ENCODE measurements around the gene MAP3K13. TPM values are rescaled to one million over a fixed set of nuclear protein-coding genes. Genes with fewer than 3 reads are reported as not detected.

Gene MAP3K13
- total RNA-seq, 2 donors from 2014 or later: 20.4 to 21.1 TPM

GRCh38 chr3:185502987-185503386 lies 140.1 kb downstream of the MAP3K13 start:
- WGBS, 2 experiments (ENCODE audit: insufficient coverage in 1 of 2, insufficient read length in 1 of 2): 88 to 90% methylated on average over 2 to 3 of the region's 3 CpGs
- Mint-ChIP-seq H3K27me3 (ENCODE audit: insufficient read depth) (peaks cover 20% of the 10 kb centered on the region), H3K27ac (no peak overlapping the region), H3K4me1 (no peaks in the 10 kb centered on the region), H3K4me3 (no peak overlapping the region), H3K9me3 (no peaks in the 10 kb centered on the region), H3K36me3 (ENCODE audit: low read depth) (no peaks in the 10 kb centered on the region)
- peaks cover 3% of the 10 kb centered on the region for H3K9me3 ChIP-seq (ENCODE audit: control insufficient read depth, low read length)
- H3K4me3 ChIP-seq (ENCODE audit: low read length): no peak overlapping the region
- DNase-seq: no peak
- TF ChIP-seq CTCF (conservative IDR thresholded peaks at IDR 0.05): no peak
- H3K4me1 ChIP-seq (ENCODE audit: control insufficient read depth, insufficient read depth, low read length): no peaks in the 10 kb centered on the region
- H3K27me3 ChIP-seq (ENCODE audit: control insufficient read depth, insufficient read depth, low read length, poor library complexity, severe bottlenecking): no peaks in the 10 kb centered on the region
- no peak overlapping the region for H3K9ac ChIP-seq (ENCODE audit: extremely low read depth, low read length, poor library complexity, severe bottlenecking)
- H3K27ac ChIP-seq (ENCODE audit: low read depth, low read length): no peak overlapping the region
- no peaks in the 10 kb centered on the region for H3K36me3 ChIP-seq (ENCODE audit: control insufficient read depth, insufficient read depth, low read length)

- no peaks in the 10 kb centered on the region for H3K9me3 Mint-ChIP-seq
- H3K27ac ChIP-seq (ENCODE audit: low read depth, low read length): no peak overlapping the region
- no peaks in the 10 kb centered on the region for H3K27me3 ChIP-seq (ENCODE audit: control insufficient read depth, insufficient read depth, low read length, poor library complexity, severe bottlenecking)
- H3K4me3 ChIP-seq (ENCODE audit: low read length): no peak overlapping the region
- no peak for TF ChIP-seq CTCF (conservative IDR thresholded peaks at IDR 0.05)
- no peak for DNase-seq
- no peak overlapping the region for H3K9ac ChIP-seq (ENCODE audit: extremely low read depth, low read length, poor library complexity, severe bottlenecking)
- no peak overlapping the region for H3K4me3 Mint-ChIP-seq
- H3K36me3 ChIP-seq (ENCODE audit: control insufficient read depth, insufficient read depth, low read length): no peaks in the 10 kb centered on the region
- no peaks in the 10 kb centered on the region for H3K4me1 Mint-ChIP-seq
- no peaks in the 10 kb centered on the region for H3K36me3 Mint-ChIP-seq (ENCODE audit: low read depth)
- H3K27ac Mint-ChIP-seq: no peak overlapping the region
- H3K27me3 Mint-ChIP-seq (ENCODE audit: insufficient read depth): peaks cover 20% of the 10 kb centered on the region
- H3K4me1 ChIP-seq (ENCODE audit: control insufficient read depth, insufficient read depth, low read length): no peaks in the 10 kb centered on the region
- WGBS, 2 experiments (ENCODE audit: insufficient coverage in 1 of 2, insufficient read length in 1 of 2): 82 to 86% methylated on average over 1 of the region's 1 CpG
- H3K9me3 ChIP-seq (ENCODE audit: control insufficient read depth, low read length): peaks cover 3% of the 10 kb centered on the region
Observed at GRCh38 chr3:185503521-185503920, 140.6 kb downstream of the MAP3K13 start.

- H3K36me3 ChIP-seq (ENCODE audit: control insufficient read depth, insufficient read depth, low read length): no peaks in the 10 kb centered on the region
- Mint-ChIP-seq H3K27ac (no peak overlapping the region), H3K4me3 (no peak overlapping the region), H3K27me3 (ENCODE audit: insufficient read depth) (peaks cover 18% of the 10 kb centered on the region), H3K4me1 (no peaks in the 10 kb centered on the region), H3K36me3 (ENCODE audit: low read depth) (no peaks in the 10 kb centered on the region), H3K9me3 (no peaks in the 10 kb centered on the region)
- WGBS, 2 experiments (ENCODE audit: insufficient coverage in 1 of 2, insufficient read length in 1 of 2): 81 to 84% methylated on average over 2 to 3 of the region's 3 CpGs
- H3K4me1 ChIP-seq (ENCODE audit: control insufficient read depth, insufficient read depth, low read length): no peaks in the 10 kb centered on the region
- H3K9ac ChIP-seq (ENCODE audit: extremely low read depth, low read length, poor library complexity, severe bottlenecking): no peak overlapping the region
- no peak overlapping the region for H3K4me3 ChIP-seq (ENCODE audit: low read length)
- DNase-seq: no peak
- H3K9me3 ChIP-seq (ENCODE audit: control insufficient read depth, low read length): no peaks in the 10 kb centered on the region
- TF ChIP-seq CTCF (conservative IDR thresholded peaks at IDR 0.05): no peak
- no peaks in the 10 kb centered on the region for H3K27me3 ChIP-seq (ENCODE audit: control insufficient read depth, insufficient read depth, low read length, poor library complexity, severe bottlenecking)
- no peak overlapping the region for H3K27ac ChIP-seq (ENCODE audit: low read depth, low read length)
Observed at GRCh38 chr3:185504636-185505035, 141.7 kb downstream of the MAP3K13 start.
